Muscle of leg (tissue), 11 donors: ENCODE results near the gene MKS1. TPM values are rescaled to one million over a fixed set of nuclear protein-coding genes. Genes with fewer than 3 reads are reported as not detected.

Source experiments
- DNase-seq: peaks from one replicate; pipeline ENCODE4 v3.0.0; 2013
- H3K27ac ChIP-seq: one replicate; pipeline ENCODE4 v1.5.1; 2013; ENCODE audit warnings: mild to moderate bottlenecking, low read length, control low read depth
- H3K27me3 ChIP-seq: one replicate; pipeline ENCODE4 v1.6.1; 2013; ENCODE audit warnings: low read length; ENCODE audit not compliant: control insufficient read depth, insufficient read depth
- H3K36me3 ChIP-seq: one replicate; pipeline ENCODE4 v1.6.1; 2013; ENCODE audit warnings: low read length; ENCODE audit not compliant: control insufficient read depth, insufficient read depth
- H3K4me1 ChIP-seq: one replicate; pipeline ENCODE4 v1.6.1; 2013; ENCODE audit warnings: low read length; ENCODE audit not compliant: control insufficient read depth, insufficient read depth
- H3K4me3 ChIP-seq: one replicate; pipeline ENCODE4 v1.5.1; 2013; ENCODE audit warnings: low read length, control low read depth
- H3K9me3 ChIP-seq: replicated peaks from 2 replicates; pipeline ENCODE4 v1.6.1; 2013; ENCODE audit warnings: low read depth, low read length; ENCODE audit not compliant: control insufficient read depth
- WGBS: methylation state at CpG from one replicate; pipeline ENCODE4 v1.1.5; 2013; ENCODE audit warnings: missing lambda C conversion rate; ENCODE audit not compliant: insufficient coverage; 5-methylcytosine and 5-hydroxymethylcytosine counted together
- polyA plus RNA-seq, 8 donors: library from polyadenylated mRNA; unstranded; fragments of 120-200 nt; gene quantifications; one replicate each; pipeline versions ENCODE4 v1.2.1 to v1.2.3, GENCODE V29; 2013; ENCODE audit warnings: inconsistent platforms in 1 of 8, low replicate concordance in 1 of 8; ENCODE audit not compliant: insufficient read length in 8 of 8, insufficient read depth in 1 of 8
- total RNA-seq: library from RNA; stranded (reverse); fragments of 120-200 nt; gene quantifications from one replicate; pipeline ENCODE4 v1.2.4, GENCODE V29; 2013

The MKS1 gene
- total and polyA plus RNA-seq, 9 donors: 11.6 to 20.1 (median 13.9) TPM

- no peak for DNase-seq
- Histone ChIP-seq H3K36me3 (no peaks in the 10 kb centered on the region), H3K4me3 (no peak overlapping the region), H3K4me1 (peaks cover 2% of the 10 kb centered on the region), H3K27ac (no peak overlapping the region), H3K27me3 (peaks cover 23% of the 10 kb centered on the region), H3K9me3 (no peaks in the 10 kb centered on the region)
- WGBS: 7% methylated on average over 2 of the region's 8 CpGs
These were observed 35.7 kb upstream of the MKS1 start for GRCh38 chr17:58254803-58255202.

- no CpG with 5 or more reads among the region's 3 CpGs for WGBS
- Histone ChIP-seq H3K4me3 (no peak overlapping the region), H3K36me3 (no peaks in the 10 kb centered on the region), H3K4me1 (peaks cover 11% of the 10 kb centered on the region), H3K9me3 (no peaks in the 10 kb centered on the region), H3K27me3 (peaks cover 36% of the 10 kb centered on the region), H3K27ac (no peak overlapping the region)
- no peak for DNase-seq
These were observed 34.0 kb upstream of the MKS1 start for GRCh38 chr17:58253082-58253481.

- Histone ChIP-seq H3K9me3 (no peaks in the 10 kb centered on the region), H3K27me3 (peaks cover 44% of the 10 kb centered on the region), H3K4me3 (no peak overlapping the region), H3K4me1 (peaks cover 11% of the 10 kb centered on the region), H3K36me3 (no peaks in the 10 kb centered on the region), H3K27ac (no peak overlapping the region)
- no peak for DNase-seq
- 66% methylated on average over 8 of the region's 9 CpGs for WGBS
These were observed 33.1 kb upstream of the MKS1 start for GRCh38 chr17:58252141-58252540.

- peaks cover 54% of the 10 kb centered on the region for H3K27me3 ChIP-seq
These were observed 31.4 kb upstream of the MKS1 start for GRCh38 chr17:58250344-58251011.

GRCh38 chr17:58249270-58250133, 30.4 kb upstream of the MKS1 start:
- 6% methylated on average over 55 of the region's 57 CpGs for WGBS
- Histone ChIP-seq H3K4me1 (peaks cover 11% of the 10 kb centered on the region), H3K4me3 (peak overlapping the region; percentile 46), H3K9me3 (no peaks in the 10 kb centered on the region), H3K36me3 (no peaks in the 10 kb centered on the region), H3K27me3 (peaks cover 50% of the 10 kb centered on the region), H3K27ac (no peak overlapping the region)
- DNase-seq: peak; percentile 69

More at GRCh38 chr17:58250344-58251011, 31.4 kb upstream of the MKS1 start:
- WGBS: 90% methylated on average over 8 of the region's 12 CpGs
- Histone ChIP-seq H3K9me3 (no peaks in the 10 kb centered on the region), H3K4me3 (no peak overlapping the region), H3K4me1 (peaks cover 11% of the 10 kb centered on the region), H3K27ac (no peak overlapping the region), H3K36me3 (no peaks in the 10 kb centered on the region)
- no peak for DNase-seq

- no peaks in the 10 kb centered on the region for H3K36me3 ChIP-seq
- no peak overlapping the region for H3K27ac ChIP-seq
- H3K4me1 ChIP-seq: peaks cover 11% of the 10 kb centered on the region
- H3K27me3 ChIP-seq: peaks cover 49% of the 10 kb centered on the region
- H3K9me3 ChIP-seq: no peaks in the 10 kb centered on the region
- WGBS: 22% methylated on average over 6 of the region's 10 CpGs
- peak overlapping the region; percentile 46 for H3K4me3 ChIP-seq
- no peak for DNase-seq
These were observed 29.9 kb upstream of the MKS1 start for GRCh38 chr17:58248955-58249269.

GRCh38 chr17:58247511-58248363, 28.7 kb upstream of the MKS1 start:
- no peak overlapping the region for H3K27ac ChIP-seq
- DNase-seq: no peak
- WGBS: 40% methylated on average over 1 of the region's 10 CpGs
- H3K4me3 ChIP-seq: no peak overlapping the region
- peaks cover 11% of the 10 kb centered on the region for H3K4me1 ChIP-seq
- peaks cover 50% of the 10 kb centered on the region for H3K27me3 ChIP-seq
- no peaks in the 10 kb centered on the region for H3K36me3 ChIP-seq
- no peaks in the 10 kb centered on the region for H3K9me3 ChIP-seq

- peaks cover 51% of the 10 kb centered on the region for H3K27me3 ChIP-seq
- no CpG with 5 or more reads among the region's 1 CpG for WGBS
- DNase-seq: no peak
- H3K27ac ChIP-seq: no peak overlapping the region
- H3K4me3 ChIP-seq: no peak overlapping the region
- H3K9me3 ChIP-seq: no peaks in the 10 kb centered on the region
- peaks cover 14% of the 10 kb centered on the region for H3K4me1 ChIP-seq
- no peaks in the 10 kb centered on the region for H3K36me3 ChIP-seq
These were observed 27.7 kb upstream of the MKS1 start for GRCh38 chr17:58246781-58247180.

GRCh38 chr17:58246104-58246740, 27.2 kb upstream of the MKS1 start:
- H3K4me3 ChIP-seq: no peak overlapping the region
- H3K36me3 ChIP-seq: no peaks in the 10 kb centered on the region
- no peaks in the 10 kb centered on the region for H3K9me3 ChIP-seq
- H3K27me3 ChIP-seq: peaks cover 57% of the 10 kb centered on the region
- H3K4me1 ChIP-seq: peaks cover 14% of the 10 kb centered on the region
- no peak overlapping the region for H3K27ac ChIP-seq
- 68% methylated on average over 10 of the region's 13 CpGs for whole genome bisulfite sequencing
- DNase-seq: no peak
